Glutamatergic neuron (in vitro differentiated cells): ENCODE data around the gene TPST2. TPM values are rescaled to one million over a fixed set of nuclear protein-coding genes. Genes with fewer than 3 reads are reported as not detected.
A peak's percentile ranks its signal among the peaks of the same experiment; 100 is the strongest.
"Not testable (repeated sequence)": the region's sequence is repeated elsewhere in the genome, so short reads cannot be mapped to it uniquely, and the experiment has no call there.

Experiments used
- DNase-seq: peaks from one replicate; pipeline ENCODE4 v3.0.0; 2022
- H3K27ac Mint-ChIP-seq: one replicate; pipeline ENCODE4 v1.8.0; 2020; ENCODE audit warnings: mild to moderate bottlenecking, mixed read lengths, inconsistent platforms; ENCODE audit not compliant: unreplicated experiment
- H3K27me3 Mint-ChIP-seq: one replicate; pipeline ENCODE4 v1.8.0; 2020; ENCODE audit warnings: mild to moderate bottlenecking, moderate library complexity, mixed read lengths, inconsistent platforms; ENCODE audit not compliant: unreplicated experiment
- H3K36me3 Mint-ChIP-seq: one replicate; pipeline ENCODE4 v1.8.0; 2020; ENCODE audit warnings: mild to moderate bottlenecking, mixed read lengths, inconsistent platforms; ENCODE audit not compliant: unreplicated experiment
- H3K4me1 Mint-ChIP-seq: one replicate; pipeline ENCODE4 v1.8.0; 2020; ENCODE audit warnings: mild to moderate bottlenecking, low read depth, mixed read lengths, inconsistent platforms; ENCODE audit not compliant: unreplicated experiment
- H3K4me3 Mint-ChIP-seq: one replicate; pipeline ENCODE4 v1.8.0; 2020; ENCODE audit warnings: mild to moderate bottlenecking, mixed read lengths, inconsistent platforms; ENCODE audit not compliant: unreplicated experiment
- H3K9me3 Mint-ChIP-seq: one replicate; pipeline ENCODE4 v1.8.0; 2020; ENCODE audit warnings: mild to moderate bottlenecking, moderate library complexity, mixed read lengths, inconsistent platforms; ENCODE audit not compliant: unreplicated experiment
- CTCF ChIP-seq: fragments of 200-600 bp; sonication (generic); IDR thresholded peaks from one replicate; pipeline ENCODE4 v1.5.0; 2021; ENCODE audit not compliant: partially characterized antibody, unreplicated experiment
- total RNA-seq: library from RNA; stranded (reverse); fragmentation: NEBNext Ultra II Directional; extraction: Animal tissue kit (Norgen Biotek cat#: 25700); gene quantifications from one replicate; pipeline ENCODE4 v1.2.1, GENCODE V29; 2021; ENCODE audit not compliant: unreplicated experiment

TPST2 gene
- total RNA-seq, 1 donor from 2014 or later: 10.6 TPM

DNA sequence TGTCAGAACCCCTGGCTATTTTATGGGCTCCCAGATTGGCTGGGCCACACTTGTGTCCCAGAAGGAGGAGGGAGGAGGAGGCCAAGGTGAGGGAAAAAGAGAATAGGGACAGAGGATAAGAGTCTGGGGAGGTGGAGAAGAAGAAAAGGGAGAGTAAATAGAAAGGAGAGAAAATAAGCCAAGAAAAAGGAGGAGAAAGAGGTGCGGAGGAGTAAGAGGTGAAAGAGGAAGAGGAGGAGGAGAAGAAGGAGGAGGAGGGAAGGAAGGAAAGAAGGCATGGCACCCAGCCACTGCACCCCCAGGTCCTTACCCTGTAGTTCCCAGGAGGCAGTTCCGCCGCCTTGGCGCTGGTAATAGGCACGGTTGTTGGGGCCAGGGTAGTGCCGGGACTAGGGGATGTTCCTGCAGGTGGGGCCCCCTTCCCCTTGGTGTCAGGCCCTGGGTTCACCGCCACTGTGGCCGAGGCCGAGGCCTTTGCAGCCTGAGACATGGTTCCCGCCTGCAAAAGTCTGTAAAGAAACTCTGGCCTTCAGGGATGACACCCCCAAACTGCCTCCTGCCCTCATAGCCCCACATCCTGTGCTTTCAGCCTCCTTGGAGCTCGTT, 26.0 kb upstream of the TPST2 start:
- H3K36me3 Mint-ChIP-seq: no peaks in the 10 kb centered on the region
- peaks cover 10% of the 10 kb centered on the region for H3K4me1 Mint-ChIP-seq
- H3K9me3 Mint-ChIP-seq: peaks cover 2% of the 10 kb centered on the region
- no peak for TF ChIP-seq CTCF
- H3K27me3 Mint-ChIP-seq: peaks cover 8% of the 10 kb centered on the region
- DNase-seq: no peak
- no peak overlapping the region for H3K4me3 Mint-ChIP-seq
- H3K27ac Mint-ChIP-seq: no peak overlapping the region

DNA sequence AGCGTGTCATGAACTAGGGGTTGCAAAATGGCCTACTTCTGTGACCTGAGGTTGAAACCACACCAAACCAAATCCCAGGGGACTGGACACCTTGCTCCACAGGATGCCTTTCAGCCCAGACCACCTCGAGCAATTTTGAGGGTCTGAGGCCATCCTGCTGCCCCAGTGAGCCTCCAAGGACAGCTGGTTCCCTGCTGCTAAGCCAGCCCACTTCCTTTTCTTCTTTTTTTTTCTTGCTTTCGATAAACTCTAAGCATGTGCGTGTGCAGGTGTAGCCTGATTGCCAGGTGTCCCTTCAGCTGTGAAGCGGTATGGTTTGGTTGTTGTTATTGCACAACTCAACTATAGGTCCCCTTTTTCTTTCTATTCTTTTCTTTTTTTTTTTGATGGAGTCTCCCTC, 25.2 kb upstream of the TPST2 start:
- Mint-ChIP-seq H3K36me3 (no peaks in the 10 kb centered on the region), H3K9me3 (peaks cover 2% of the 10 kb centered on the region), H3K4me3 (no peak overlapping the region), H3K27ac (no peak overlapping the region), H3K4me1 (peaks cover 10% of the 10 kb centered on the region), H3K27me3 (peaks cover 8% of the 10 kb centered on the region)
- DNase-seq: no peak
- TF ChIP-seq CTCF: no peak

GRCh38 chr22:26614322-26614721, 24.4 kb upstream of the TPST2 start:
- TF ChIP-seq CTCF: no peak
- Mint-ChIP-seq H3K9me3 (peaks cover 2% of the 10 kb centered on the region), H3K4me3 (peak overlapping the region; percentile 54), H3K4me1 (peaks cover 10% of the 10 kb centered on the region), H3K27ac (no peak overlapping the region), H3K27me3 (peaks cover 8% of the 10 kb centered on the region), H3K36me3 (no peaks in the 10 kb centered on the region)
- no peak for DNase-seq

- not testable (repeated sequence) for H3K9me3 Mint-ChIP-seq, H3K36me3 Mint-ChIP-seq, H3K27ac Mint-ChIP-seq, DNase-seq, H3K27me3 Mint-ChIP-seq
- Mint-ChIP-seq H3K4me1 (peaks cover 10% of the 10 kb centered on the region), H3K4me3 (peak overlapping the region; percentile 54)
These were observed 23.8 kb upstream of the TPST2 start for GRCh38 chr22:26613753-26614152.

DNA sequence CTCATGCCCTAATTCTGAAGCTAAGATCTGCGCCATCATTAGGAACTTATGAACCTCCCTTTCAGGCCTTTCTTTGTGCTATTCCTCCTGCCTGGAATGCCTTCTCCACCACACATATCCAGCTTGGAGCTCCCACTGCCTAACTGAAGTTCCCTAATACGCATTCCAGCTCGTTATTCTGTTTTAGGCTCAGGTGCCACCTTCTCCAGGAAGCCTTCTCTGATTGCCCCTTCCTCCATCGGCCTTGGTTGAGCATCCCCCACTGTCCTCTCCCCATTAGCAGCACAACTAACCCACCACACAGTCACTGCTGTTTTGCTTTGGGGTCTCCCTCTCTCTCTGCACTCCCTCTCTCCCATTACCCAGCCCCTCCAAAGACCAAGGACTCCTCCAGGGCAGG, 22.7 kb upstream of the TPST2 start:
- no peak for TF ChIP-seq CTCF
- Mint-ChIP-seq H3K4me3 (no peak overlapping the region), H3K27me3 (peaks cover 8% of the 10 kb centered on the region), H3K9me3 (peaks cover 2% of the 10 kb centered on the region), H3K27ac (no peak overlapping the region), H3K4me1 (peaks cover 10% of the 10 kb centered on the region), H3K36me3 (no peaks in the 10 kb centered on the region)
- no peak for DNase-seq
